Choroid plexus epithelial cell (primary cell): ENCODE results near the gene PLXNB2.
A peak's percentile ranks its signal among the peaks of the same experiment; 100 is the strongest.

ENCODE experiments used
- DNase-seq: peaks from one replicate; pipeline ENCODE4 v3.0.0-alpha.2; 2010; ENCODE audit warnings: low read depth
- H3K4me3 ChIP-seq: 2 replicates; pipeline ENCODE4 v1.5.1; 2011; ENCODE audit warnings: low read depth, mild to moderate bottlenecking, control low read depth, low read length, moderate library complexity
- CTCF ChIP-seq: conservative IDR thresholded peaks from 2 replicates; pipeline ENCODE4 v1.5.1; 2011; ENCODE audit warnings: low read depth, mild to moderate bottlenecking, control low read depth, inconsistent platforms, low read length, moderate library complexity

The PLXNB2 gene

GRCh38 chr22:50310031-50310722 lies 2.7 kb upstream of the PLXNB2 start:
- no peak for DNase-seq
- no peak for TF ChIP-seq CTCF
- no peak overlapping the region for H3K4me3 ChIP-seq

GRCh38 chr22:50309601-50309991 lies 2.1 kb upstream of the PLXNB2 start:
- no peak for DNase-seq
- H3K4me3 ChIP-seq, result no peak overlapping the region
- TF ChIP-seq CTCF, result no peak

GRCh38 chr22:50308986-50309600 lies 1.6 kb upstream of the PLXNB2 start:
- no peak for TF ChIP-seq CTCF
- no peak for DNase-seq
- H3K4me3 ChIP-seq, result no peak overlapping the region

GRCh38 chr22:50308597-50308935 lies 1.1 kb upstream of the PLXNB2 start:
- no peak for DNase-seq
- no peak for TF ChIP-seq CTCF
- H3K4me3 ChIP-seq, result no peak overlapping the region

GRCh38 chr22:50307890-50308596 lies 597 bp upstream of the PLXNB2 start:
- H3K4me3 ChIP-seq, result no peak overlapping the region
- no peak for TF ChIP-seq CTCF
- no peak for DNase-seq

DNA sequence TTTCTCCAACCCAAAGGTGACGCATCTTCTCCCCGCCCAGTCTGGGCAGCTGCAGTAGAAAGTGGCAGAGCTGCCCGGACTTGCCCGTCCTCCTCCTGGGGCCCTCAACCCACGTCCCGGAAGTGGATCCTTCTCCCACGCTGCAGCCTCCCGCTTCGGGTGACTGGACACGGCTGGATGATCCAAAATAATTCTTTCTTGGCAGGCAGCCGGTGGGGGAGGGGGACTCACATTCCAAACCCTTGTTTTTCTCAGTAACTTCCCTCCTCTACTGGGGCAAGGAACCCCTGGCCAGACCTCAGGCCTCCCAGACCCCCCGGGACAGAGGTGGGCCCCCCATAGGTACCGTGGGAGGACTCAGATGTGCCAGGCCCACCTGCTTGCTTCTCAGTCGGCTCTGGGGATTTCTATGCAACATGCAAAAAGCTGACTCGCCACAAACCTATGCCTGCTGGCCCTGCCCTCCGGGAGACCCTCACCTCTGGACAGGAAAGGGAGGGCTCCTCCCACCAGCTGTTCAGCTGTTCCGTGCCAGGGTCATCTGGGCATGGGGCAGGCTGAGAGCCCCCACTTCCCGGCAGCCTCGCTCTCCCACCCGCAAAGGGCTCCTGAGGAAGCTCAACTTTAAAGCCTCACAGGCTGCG lies 1.4 kb downstream of the PLXNB2 start:
- peak overlapping the region; percentile 81 for H3K4me3 ChIP-seq
- no peak for TF ChIP-seq CTCF
- peak; percentile 80 for DNase-seq
